AG04449 (cell line): ENCODE data around the gene SLC25A46.

Source experiments
- CTCF ChIA-PET: fragments of 350-600 bp; formaldehyde crosslinking; extraction: SDS; loops from one replicate; lab custom pipeline; 2021; ENCODE audit warnings: antibody characterized with exemption; lab: Yijun Ruan, JAX
- POLR2A ChIA-PET: fragments of 400-600, 350-600 bp; formaldehyde crosslinking; extraction: SDS; loops from one replicate; lab custom pipeline; 2020; ENCODE audit warnings: antibody characterized with exemption, inconsistent platforms; lab: Yijun Ruan, JAX
- DNase-seq: peaks from one replicate; pipeline ENCODE4 v3.0.0-alpha.2; 2010; ENCODE audit warnings: low read depth, low spot score
- H3K4me3 ChIP-seq: 2 replicates; pipeline ENCODE4 v1.5.1; 2011; ENCODE audit warnings: low read depth, mild to moderate bottlenecking, control low read depth, low read length
- CTCF ChIP-seq: IDR thresholded peaks from one replicate; pipeline ENCODE4 v1.5.1; 2011; ENCODE audit warnings: mild to moderate bottlenecking, moderate library complexity, low read length, control low read depth, inconsistent platforms; ENCODE audit not compliant: insufficient read depth; ENCODE audit errors: missing control alignments

Gene SLC25A46

DNA sequence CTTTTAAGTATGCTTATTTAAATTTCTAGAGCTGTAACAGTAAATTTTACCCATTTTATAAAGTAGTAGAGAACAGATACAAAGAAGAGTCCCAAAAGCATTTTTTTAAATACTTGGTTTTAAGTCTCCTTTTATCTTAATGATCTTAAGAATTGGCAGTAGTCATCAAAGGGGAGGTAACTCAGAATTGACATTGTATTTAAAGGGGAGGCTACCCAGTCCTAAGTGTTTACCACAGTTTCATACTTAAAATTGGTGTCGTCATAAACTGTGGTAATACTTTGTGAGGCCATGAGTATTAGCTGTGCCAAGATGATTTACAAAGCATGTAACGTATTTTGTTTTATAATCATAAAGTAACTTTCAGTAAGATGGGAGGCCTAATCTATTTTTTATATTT is 14.8 kb downstream of the SLC25A46 start:
- ChIA-PET POLR2A (no interaction called here), CTCF (interaction anchor here (1.2 to 1.3 kb wide), 2 partner anchors 10 to 14 kb away, joined by 3 to 4 read pairs; no protein-coding TSS in a partner anchor)
- H3K4me3 ChIP-seq, result no peak overlapping the region
- TF ChIP-seq CTCF, result no peak
- DNase-seq, result no peak

DNA sequence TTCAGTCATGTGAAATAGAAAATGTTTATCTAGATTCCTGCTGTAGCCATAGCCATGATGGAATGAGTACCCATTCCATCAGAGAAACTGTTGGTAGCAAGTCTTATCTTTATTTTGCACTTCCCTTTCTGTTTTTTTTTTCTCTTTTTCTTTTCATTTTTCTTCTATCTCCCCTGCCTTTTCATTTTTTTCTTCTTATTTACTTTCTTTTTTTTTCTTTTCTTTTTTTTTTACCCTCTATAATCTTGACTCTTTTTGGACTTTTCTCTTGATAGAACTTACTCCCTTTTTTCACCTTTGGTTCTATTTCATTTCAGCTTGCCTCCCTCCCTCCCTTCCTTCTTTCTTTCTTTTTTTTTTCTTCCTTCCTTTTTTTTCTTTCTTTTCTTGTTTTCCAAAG is 15.4 kb downstream of the SLC25A46 start:
- POLR2A ChIA-PET, result no interaction called here
- CTCF ChIA-PET, result no interaction called here
- DNase-seq, result no peak
- TF ChIP-seq CTCF, result no peak
- no peak overlapping the region for H3K4me3 ChIP-seq

- no peak overlapping the region for H3K4me3 ChIP-seq
- POLR2A ChIA-PET, result no interaction called here
- peak; percentile 53 for TF ChIP-seq CTCF
- CTCF ChIA-PET, result interaction anchor here (0.7 to 3.5 kb wide), 10 partner anchors 8 to 1405 kb away, joined by 3 to 25 read pairs (median 6); partner anchors contain the start of gene WDR36
- DNase-seq, result no peak
These were observed 18.4 kb downstream of the SLC25A46 start for GRCh38 chr5:110757118-110757729.

DNA sequence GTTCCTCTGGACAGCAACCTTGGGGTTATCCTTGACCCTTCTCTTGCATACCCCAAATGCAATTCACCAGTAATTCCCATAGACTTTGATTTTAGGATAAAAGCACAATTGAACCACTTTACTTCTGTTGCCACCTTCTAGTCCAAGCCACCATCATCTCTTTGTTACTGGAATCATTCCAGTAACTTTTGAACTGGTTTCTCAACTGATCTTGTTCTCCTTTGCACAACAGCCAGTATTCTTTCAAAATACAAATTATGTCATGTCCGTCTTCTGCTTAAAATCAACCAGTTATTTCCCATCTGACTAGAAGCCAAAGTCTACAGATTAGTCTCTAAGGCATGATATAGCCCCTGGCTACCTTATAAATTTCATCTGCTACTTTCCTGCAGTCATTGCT is 21.4 kb downstream of the SLC25A46 start:
- POLR2A ChIA-PET, result no interaction called here
- no peak for TF ChIP-seq CTCF
- no peak overlapping the region for H3K4me3 ChIP-seq
- CTCF ChIA-PET, result interaction anchor here (1.3 kb wide), 1 partner anchor 358 kb away, joined by 3 read pairs; no protein-coding TSS in a partner anchor
- DNase-seq, result no peak

GRCh38 chr5:110768138-110768860 is 29.5 kb downstream of the SLC25A46 start:
- POLR2A ChIA-PET, result no interaction called here
- CTCF ChIA-PET, result interaction anchor here (4.0 kb wide), 1 partner anchor 11 kb away, joined by 25 read pairs; no protein-coding TSS in a partner anchor
- no peak overlapping the region for H3K4me3 ChIP-seq
- TF ChIP-seq CTCF, result no peak
- DNase-seq, result no peak

- TF ChIP-seq CTCF, result no peak
- CTCF ChIA-PET, result interaction anchor here (4.0 kb wide), 1 partner anchor 12 kb away, joined by 25 read pairs; no protein-coding TSS in a partner anchor
- POLR2A ChIA-PET, result no interaction called here
- H3K4me3 ChIP-seq, result no peak overlapping the region
- DNase-seq, result peak; percentile 57
These were observed 30.3 kb downstream of the SLC25A46 start for GRCh38 chr5:110769000-110769681.
